HTR-8/SVneo (cell line): Measurements from ENCODE around the gene HIPK4.
"Not testable (repeated sequence)": the region's sequence is repeated elsewhere in the genome, so short reads cannot be mapped to it uniquely, and the experiment has no call there.

Experiments
- DNase-seq: peaks from one replicate; pipeline ENCODE4 v3.0.0; 2011; ENCODE audit warnings: low spot score, mixed read lengths; ENCODE audit not compliant: insufficient read length
- FAIRE-seq: peaks from 2 replicates; lab custom pipeline; 2011; peaks lifted over from hg19 to GRCh38; lab: Jason Lieb, UNC

Gene HIPK4, protein sequence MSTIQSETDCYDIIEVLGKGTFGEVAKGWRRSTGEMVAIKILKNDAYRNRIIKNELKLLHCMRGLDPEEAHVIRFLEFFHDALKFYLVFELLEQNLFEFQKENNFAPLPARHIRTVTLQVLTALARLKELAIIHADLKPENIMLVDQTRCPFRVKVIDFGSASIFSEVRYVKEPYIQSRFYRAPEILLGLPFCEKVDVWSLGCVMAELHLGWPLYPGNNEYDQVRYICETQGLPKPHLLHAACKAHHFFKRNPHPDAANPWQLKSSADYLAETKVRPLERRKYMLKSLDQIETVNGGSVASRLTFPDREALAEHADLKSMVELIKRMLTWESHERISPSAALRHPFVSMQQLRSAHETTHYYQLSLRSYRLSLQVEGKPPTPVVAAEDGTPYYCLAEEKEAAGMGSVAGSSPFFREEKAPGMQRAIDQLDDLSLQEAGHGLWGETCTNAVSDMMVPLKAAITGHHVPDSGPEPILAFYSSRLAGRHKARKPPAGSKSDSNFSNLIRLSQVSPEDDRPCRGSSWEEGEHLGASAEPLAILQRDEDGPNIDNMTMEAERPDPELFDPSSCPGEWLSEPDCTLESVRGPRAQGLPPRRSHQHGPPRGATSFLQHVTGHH

DNA sequence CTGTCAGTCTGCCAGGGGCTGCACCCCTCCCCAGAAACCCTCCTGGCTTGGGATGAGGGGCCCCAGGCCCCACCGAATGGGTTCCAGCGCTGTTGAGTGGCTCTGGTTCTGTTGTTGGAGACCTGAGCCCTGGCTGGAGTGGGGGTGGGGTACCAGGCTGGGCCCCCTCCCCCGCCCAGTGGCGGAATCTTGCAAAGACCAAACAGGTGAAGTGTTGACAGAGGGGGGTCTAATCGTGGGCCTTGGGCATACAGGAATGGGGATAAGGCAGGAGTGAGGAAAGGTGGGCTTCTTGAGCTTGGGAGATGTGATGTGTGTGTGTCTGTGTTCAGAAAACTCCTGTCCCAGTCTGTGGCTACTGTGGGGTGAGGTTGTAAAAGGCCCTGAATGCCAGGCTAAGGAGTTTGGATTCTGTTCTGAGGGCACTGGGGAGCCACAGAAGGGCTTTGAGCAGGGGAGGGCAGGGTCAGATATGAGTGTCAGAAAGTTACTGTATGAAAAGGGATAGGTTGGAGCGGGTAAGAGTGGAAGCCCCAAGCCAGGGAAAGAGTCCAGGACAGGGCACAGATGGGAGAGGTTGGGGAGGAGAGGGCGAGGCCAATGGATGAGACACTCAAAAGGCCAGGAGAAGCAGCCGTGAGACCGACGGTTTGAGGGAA lies at the start of gene HIPK4:
Gene HIPK4 (minus strand): TSS at position 98 of the 659 bp plus-strand sequence. CDS start 279 bp downstream, outside the sequence.
- FAIRE-seq = no peak
- DNase-seq = no peak

DNA sequence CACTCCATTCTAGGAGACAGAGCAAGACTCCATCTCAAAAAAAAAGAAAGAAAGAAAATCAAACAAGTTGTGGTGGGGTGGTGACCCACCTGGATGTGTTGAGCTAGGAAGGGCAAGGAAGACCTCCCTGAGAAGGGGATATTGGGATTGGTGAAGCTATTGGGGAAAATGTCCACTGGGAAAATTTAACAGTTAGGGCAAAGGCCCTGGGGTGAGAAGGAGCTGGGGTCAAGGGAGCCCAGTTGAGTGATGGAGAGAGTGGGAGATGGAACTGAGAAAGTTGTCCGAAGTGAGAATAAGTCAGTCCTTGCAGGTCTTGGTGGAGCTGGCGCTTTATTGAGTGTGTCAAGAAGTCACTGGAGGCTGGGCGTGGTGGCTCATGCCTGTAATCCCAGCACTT lies 48.3 kb upstream of the HIPK4 start:
- DNase-seq = no peak
- FAIRE-seq = no peak

DNA sequence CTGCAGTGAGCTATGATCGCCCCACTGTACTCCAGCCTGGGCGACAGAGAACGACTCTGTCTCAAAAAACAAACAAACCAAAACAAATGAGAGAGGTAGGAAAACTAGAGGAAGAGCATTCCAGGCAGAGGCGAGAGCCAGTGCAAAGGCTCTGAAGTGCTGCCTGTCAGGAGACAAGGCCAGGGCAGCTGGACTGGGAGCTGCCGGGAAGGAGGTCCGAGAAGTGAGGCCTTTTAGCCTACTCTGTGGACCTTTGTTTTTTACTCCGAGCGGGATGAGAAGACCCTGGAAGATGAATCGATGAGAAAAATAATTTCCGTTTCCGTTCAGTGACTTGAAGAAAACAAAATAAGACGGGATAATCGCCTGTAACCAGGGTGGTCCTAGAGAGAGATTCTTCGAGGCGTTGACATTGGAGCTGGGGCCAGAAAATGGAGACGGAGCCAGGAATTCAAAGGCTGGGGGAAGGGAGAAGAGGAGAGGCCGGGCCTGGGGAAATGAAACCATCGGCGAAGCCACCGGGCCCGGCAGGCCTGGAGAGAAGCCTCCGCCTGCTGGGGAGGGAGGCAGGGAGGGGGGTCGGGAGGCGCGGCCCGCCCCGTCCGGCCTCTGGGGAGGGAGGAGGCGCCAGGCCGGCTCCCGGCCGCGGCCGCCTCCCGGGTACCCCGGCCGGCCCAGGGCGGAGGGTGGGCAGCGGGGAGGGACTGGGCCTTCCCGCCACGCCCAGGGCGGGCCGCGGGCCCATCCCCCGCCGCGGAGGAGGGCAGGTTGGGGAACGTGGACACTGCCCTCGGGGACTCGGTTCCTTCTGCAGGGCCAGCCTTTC lies 43.6 kb upstream of the HIPK4 start:
- FAIRE-seq (peak; percentile 81), DNase-seq (peak; percentile 82)

DNA sequence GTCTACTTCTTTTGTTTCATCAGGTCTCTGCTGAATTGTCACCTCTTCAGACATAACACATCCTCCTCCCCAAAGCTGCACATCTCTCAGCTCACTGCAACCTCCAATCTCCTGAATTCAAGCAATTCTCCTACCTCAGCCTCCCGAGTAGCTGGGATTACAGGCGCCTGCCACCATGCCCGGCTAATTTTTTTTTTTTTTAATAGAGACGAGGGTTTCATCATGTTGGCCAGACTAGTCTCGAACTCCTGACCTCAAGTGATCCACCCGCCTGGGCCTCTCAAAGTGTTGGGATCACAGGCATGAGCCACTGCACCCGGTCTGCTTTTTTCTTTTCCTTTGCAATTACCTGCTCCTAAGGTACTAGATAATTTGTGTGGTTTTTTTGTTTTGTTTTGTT lies 42.8 kb upstream of the HIPK4 start:
- not testable (repeated sequence) for DNase-seq, FAIRE-seq

DNA sequence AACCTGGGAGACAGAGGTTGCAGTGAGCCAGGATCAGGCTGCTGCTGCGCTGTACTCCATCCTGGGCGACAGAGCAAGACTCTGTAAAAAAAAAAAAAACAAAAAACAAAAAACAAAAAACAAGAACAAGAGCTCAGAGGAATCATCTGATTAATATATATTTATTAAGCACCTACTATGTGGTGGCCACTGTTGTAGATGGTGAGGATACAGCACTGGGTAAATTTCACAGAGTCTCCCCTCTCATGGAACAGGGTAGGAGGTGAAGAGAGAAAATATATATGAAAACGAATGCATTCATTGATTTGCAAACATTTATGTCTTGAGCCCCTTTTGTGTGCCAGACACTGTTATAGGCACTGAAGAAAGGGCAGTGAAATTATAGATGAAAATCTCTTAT lies 41.7 kb upstream of the HIPK4 start:
- no peak for DNase-seq
- no peak for FAIRE-seq

DNA sequence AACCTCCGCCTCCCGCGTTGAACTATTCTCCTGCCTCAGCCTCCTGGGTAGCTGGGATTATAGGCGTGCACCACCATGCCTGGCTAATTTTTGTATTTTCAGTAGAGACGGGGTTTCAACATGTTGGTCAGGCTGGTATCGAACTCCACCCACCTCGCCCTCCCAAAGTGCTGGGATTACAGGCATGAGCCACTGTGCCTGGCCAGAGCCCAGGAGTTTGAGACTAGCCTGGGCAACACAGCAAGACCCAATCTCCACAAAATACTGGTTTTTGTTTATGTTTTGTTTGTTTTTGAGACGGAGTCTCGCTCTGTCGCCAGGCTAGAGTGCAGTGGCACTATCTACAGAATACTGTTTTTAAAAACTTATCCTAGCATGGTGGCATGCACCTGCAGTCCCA lies 40.3 kb upstream of the HIPK4 start:
- not testable (repeated sequence) for FAIRE-seq, DNase-seq

DNA sequence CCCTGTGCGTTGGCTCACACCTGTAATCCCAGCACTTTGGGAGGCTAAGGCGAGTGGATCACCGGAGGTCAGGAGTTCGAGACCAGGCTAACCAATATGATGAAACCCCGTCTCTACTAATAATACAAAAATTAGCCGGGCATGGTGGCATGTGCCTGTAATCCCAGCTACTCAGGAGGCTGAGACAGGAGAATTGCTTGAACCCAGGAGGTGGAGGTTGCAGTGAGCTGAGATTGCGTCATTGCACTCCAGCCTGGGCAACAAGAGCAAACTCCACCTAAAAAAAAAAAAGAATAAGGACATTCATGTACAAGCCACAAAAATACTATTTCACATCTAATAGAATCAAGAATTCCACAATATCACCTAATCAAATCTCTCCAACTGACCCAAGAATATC lies 38.2 kb upstream of the HIPK4 start:
- DNase-seq, FAIRE-seq: not testable (repeated sequence)

DNA sequence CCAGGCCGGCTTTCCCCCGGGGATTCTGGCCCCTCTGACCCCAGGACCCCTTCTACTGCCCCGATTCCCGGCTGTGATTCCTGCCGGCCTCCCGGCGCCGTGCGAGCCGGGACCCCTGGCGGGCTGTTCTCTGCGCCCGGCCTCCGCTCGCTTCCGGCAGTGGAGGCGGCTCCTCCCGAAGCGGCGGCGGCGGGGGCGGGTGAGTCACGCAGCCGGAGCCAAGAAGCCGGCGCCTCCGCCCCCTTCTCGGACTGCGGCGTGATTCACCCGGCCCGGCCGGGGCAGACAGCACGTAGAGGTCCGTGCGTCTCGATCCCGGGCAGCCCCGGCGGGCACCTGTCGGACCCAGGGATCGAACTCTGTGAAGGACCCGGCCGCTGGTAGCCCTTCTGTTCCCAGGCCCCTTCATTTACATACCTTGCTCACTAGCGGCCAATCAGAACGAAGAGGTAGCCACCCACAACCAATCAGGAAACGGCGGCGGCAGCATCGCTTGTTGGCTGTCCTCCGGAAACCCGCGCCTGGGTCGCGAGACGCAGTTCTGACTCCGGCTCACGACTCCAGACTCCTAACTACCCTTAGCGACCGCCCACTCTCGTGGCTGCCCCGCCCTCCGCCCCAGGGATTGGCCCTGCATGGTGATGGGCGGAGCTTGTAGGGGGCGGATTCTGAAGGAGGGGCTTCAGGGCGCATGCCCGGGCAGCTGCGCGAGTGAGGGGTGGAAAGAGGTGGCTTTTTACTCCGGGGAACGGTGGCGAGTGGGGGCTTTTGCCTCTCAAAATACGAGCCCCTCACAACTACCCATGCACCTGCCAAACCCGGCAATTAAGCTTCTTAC lies 35.7 kb upstream of the HIPK4 start, which contains the start of gene SERTAD1:
Gene SERTAD1 (minus strand): TSS at position 543 of the 838 bp plus-strand sequence. CDS start 2,446 bp downstream, outside the sequence.
- DNase-seq = peak; percentile 97
- FAIRE-seq = peak; percentile 92

DNA sequence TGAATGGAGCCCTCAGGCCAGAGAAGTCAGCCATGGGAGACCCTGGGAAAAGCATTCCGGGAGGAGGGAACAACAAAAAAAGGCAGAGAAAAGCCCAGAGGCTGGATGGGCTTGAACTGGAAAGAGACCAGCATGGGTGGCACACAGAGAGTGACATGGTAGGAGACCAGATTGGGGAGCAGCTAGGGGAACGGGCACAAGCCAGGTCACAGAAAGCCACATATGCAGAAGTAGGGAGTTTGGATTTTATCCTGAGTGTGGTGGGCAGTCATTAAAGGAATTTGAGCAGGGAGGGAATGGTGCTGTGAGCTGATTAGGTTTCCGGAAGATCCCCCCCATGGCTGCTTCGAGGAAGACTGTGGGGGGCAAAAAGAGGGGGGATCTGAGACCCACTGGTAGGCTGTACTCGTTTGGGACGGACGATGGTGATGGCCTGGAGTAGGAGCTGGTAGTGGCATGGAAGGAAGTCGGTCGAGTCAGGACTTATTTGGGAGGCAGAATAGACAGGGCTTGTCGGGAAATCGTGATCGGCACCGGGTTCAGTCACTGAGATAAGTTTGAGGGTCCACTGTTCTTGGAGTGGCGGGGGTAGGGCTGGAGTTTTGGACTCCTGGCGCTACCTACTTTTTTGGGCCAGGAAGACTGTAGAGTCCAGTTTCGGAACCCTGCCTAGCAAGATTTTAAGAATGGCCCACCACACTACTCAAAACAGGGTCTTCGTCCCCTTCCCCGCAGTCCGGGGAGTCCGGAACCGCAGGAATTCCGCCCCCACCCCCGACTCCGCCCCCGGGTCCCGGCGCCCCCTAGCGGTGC lies 34.9 kb upstream of the HIPK4 start:
- FAIRE-seq = no peak
- DNase-seq = no peak

DNA sequence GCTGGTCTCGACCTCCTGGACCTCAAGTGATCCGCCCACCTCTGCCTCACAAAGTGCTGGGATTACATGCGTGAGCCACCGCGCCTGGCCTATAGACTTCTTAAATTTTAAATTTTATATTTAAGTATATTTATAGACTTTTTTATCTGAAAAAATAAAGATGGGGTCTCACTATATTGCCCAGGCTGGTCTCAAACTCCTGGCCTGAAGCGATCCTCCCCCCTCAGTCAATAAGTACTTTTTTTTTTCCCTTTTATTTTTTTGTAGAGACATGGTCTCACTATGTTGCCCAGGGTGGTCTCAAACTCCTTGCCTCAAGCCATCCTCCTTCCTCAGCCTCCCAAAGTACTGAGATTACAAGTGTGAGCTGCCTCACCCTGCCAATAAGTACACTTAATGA lies 34.0 kb upstream of the HIPK4 start:
- FAIRE-seq (no peak), DNase-seq (no peak)

DNA sequence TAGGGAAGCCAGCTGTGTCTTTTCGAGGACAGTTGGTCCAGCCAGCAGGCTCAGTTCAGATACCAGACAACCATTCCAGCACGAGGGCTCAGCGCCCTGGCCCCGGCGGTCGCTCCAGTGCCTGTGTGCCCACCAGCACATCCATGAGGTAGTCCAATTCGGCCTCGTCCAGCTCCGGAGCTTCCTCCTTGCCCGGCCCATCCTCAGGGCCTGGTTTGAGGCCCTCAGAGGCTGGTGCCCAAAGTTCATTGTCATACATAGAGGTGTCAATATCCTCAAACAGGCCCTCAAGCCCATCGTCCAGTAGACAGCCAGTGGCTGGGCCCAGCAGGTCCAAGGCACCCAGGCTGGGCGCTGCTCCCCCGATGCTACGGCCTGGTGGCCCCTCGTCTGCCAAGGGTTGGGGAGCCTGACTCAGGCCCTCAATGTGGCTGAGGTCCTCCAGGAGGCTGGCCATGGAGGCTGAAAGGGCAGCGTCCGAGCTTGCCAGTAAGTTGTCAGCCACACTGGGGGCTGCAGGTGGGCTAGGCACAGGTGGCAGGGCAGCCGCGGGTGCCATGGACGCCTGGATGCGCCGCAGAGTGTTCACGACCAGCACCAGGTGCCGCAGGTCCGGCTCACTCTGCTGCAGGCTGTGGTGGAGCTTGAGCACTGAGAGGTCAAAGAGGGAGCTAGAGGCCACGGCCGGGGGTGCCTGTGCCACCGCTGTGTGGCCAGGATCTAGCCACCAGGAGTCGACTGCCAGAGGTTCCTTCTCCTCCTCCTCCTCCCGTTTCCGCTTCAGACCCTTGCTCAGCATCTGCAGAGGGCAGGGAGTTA lies 33.0 kb upstream of the HIPK4 start:
- DNase-seq (no peak), FAIRE-seq (no peak)

DNA sequence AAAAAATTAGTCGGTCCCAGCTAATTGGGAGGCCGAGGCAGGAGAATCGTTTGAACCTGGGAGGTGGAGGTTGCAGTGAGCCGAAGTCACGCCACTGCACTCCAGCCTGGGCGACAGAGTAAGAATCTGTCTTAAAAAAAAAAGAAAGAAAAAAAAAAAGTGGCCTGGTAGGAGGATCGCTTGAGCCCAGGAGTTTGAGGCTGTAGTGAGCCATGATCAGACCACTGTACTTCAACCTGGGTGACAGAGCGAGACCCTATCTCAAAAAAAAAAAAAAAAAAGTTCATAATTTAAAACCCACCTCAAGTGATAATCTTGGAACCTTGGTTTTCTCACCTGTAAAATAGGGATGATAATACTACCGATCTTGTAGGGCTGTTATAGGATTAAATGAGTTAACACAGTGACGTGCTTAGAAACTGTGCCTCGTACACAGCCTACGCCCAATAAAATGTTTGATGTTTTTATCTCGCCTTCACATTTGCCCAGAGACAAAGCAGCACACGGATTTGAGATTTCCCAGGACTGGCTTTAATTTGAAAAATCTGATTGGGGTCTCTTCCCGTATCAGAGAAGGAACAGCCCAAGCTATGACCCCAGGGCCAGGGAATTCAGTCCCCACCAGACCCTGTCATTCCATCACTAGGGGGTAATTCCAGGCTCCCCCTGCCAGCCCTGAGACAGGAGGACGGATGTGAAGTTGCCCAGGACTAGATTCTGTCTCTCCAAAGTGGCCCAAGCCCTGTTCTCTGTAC lies 32.2 kb upstream of the HIPK4 start:
- FAIRE-seq (no peak), DNase-seq (no peak)

DNA sequence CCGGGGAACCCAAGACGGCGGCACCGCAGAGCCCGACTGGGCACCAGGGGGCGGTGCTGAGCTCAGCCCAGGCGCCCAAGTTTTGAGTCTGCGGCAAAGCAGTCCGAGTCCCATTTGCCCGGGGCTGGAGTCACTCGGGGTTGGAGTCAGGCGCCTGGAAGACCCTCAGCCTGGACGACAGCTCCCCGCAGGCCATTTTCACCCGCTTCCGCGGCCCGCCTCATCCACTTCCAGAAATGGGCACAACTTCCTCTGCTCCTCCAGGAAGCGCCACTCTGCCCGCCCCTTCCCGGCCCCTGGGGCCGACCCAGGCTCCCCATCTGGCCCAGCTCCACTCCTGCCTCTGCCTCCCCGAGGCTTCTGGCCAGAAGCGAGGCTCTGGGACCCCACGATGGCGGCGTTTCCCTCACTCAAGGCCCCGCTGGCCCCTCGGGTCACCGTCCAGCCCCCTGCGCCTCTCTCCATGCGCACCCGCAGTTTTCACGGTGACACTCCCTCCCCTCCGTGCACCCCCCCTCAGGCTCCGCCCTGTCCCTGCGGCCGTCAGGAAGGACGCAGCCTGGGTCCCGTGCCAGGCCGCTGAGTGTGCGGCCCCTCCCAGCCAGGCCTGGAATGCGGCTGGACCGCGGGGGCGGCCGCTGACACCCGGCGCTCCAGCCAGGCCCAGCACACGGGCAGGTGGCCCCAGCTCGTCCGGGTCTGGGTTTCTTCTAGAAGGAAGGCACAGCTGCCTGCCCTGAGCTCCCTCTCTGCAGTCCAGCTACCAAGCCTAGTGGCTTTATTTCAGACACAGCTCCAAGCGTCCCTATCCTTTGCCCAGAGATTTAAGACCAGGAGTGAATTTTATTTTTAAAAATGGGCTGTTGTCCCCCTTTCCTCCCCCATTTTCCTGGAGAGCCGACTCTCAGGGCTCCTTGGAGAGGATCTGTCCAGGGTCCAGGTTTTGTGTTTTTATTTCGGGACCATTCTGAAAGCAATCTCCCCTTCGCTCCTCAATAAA lies 31.1 kb upstream of the HIPK4 start:
- FAIRE-seq = peak; percentile 93
- DNase-seq = peak; percentile 92

DNA sequence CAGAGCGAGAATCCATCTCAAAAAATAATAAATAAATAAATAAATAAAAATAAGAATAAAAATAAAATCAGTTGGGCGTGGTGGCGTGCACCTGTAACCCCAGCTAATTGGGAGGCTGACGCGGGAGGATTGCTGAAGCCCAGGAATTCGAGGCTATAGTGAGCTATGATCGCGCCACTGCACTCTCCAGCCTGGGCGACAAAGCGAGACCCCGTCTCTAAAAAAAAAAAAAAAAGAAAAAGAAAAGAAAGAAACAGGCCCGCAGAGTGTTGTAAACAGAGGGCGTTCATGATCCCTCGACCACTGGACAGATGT lies 30.4 kb upstream of the HIPK4 start:
- DNase-seq = no peak

DNA sequence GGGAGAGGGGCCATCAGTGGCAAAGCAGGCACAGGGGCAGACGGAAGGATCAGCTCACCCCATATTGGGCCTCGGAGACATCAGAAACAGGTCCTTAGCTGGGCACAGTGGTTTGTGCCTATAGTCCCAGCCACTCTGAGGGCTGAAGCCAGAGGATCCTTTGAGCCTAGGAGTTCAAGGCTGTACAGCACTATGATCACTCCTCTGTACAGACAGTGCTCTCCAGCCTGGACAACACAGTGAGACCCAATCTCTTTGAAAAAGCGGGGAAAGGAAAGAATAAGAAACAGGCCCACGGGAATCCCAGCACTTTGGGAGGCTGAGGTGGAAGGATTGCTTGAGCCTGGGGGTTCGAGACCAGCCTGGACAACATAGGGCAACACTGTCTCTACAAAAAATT lies 29.8 kb upstream of the HIPK4 start:
- DNase-seq = no peak
- no peak for FAIRE-seq

More for the DNA sequence above, 30.4 kb upstream of the HIPK4 start:
- no peak for FAIRE-seq

DNA sequence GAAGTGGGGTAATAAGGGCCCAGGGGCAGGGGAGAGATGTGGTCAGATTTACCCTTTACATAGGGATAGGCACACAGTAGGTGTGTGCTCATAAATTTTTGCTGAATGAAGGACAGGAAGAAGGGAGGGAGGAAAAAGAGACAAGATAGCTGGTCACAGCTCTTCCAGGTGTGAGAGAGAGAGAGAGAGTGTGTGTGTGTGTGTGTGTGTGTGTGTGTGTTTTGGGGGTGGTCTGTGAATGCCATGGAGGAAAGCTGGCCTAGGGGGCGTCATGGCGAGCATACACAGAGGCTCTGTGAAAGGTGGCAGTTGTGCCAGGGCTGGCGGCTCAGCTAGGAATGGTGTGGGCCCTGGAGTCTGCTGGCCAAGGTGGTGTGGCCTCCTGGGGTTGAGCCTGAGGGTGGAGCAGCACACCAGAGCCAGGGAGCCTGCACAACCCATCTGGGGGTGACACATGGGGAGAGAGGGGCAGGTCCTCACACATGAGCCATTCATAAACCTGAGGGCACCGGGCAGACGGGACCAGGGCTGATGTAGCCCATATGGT lies 29.2 kb upstream of the HIPK4 start:
- FAIRE-seq = no peak
- no peak for DNase-seq
